ENCODE measurements around the gene RHBDL2. TPM values are rescaled to one million over a fixed set of nuclear protein-coding genes. Genes with fewer than 3 reads are reported as not detected.

RHBDL2 gene
- total RNA-seq, 1 donor from 2014 or later, result not detected

DNA sequence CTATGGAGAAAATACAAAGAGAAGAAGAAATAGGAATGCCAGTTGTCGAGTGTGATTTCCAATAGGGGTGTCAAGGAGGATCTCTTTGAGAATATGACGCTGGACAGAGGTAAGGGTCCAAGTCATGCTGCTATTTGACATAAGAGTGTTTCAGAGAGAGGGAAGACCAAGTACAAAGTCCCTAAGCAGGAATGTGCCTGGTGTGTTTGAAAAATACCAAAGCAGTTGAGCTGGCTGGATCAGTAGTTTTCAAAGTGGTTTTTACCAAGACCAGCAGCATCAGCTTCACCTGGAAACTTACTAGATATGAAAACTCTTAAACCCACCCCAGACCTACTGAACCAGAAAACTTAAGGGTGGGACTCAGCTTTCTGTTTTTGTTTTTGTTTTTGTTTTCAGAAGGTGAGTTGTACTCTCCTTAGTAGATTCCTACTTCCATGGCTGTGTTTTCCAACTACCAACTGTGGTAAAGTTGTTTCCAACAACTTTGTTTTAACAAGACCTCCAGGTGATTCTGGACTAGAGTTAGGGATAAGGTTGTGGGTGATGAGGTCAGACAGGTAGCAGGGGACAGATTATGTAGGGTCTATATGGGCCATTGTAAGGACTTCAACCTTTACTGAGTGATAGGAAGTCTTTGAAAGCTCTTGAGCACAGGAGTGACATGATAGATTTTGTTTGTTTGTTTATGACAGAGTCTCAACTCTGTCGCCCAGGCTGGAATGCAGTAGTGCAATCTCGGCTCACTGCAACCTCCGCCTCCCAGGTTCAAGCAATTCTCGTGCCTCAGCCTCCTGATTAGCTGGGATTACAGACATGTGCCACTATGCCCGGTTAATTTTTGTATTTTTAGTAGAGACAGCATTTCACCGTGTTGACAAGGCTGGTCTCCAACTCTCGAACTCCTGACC is 53.0 kb downstream of the RHBDL2 start:
- peaks cover 2% of the 10 kb centered on the region for H3K4me1 Mint-ChIP-seq
- no peaks in the 10 kb centered on the region for H3K9me3 Mint-ChIP-seq
- no peak overlapping the region for H3K4me3 Mint-ChIP-seq
- peaks cover 2% of the 10 kb centered on the region for H3K27me3 Mint-ChIP-seq (ENCODE audit: low read depth)
- no peaks in the 10 kb centered on the region for H3K36me3 Mint-ChIP-seq
- DNase-seq (ENCODE audit: low spot score in 2 of 2, unreplicated experiment in 2 of 2), result no peak
- H3K27ac Mint-ChIP-seq, result no peak overlapping the region
- TF ChIP-seq CTCF (IDR thresholded peaks at IDR 0.05; ENCODE audit: unreplicated experiment), result no peak

GRCh38 chr1:38885092-38885491 is 56.5 kb downstream of the RHBDL2 start:
- H3K4me3 Mint-ChIP-seq, result no peak overlapping the region
- H3K27ac Mint-ChIP-seq, result no peak overlapping the region
- peaks cover 2% of the 10 kb centered on the region for H3K27me3 Mint-ChIP-seq (ENCODE audit: low read depth)
- H3K36me3 Mint-ChIP-seq, result no peaks in the 10 kb centered on the region
- no peak for TF ChIP-seq CTCF (IDR thresholded peaks at IDR 0.05; ENCODE audit: unreplicated experiment)
- no peaks in the 10 kb centered on the region for H3K9me3 Mint-ChIP-seq
- H3K4me1 Mint-ChIP-seq, result no peaks in the 10 kb centered on the region
- DNase-seq (ENCODE audit: low spot score in 2 of 2, unreplicated experiment in 2 of 2), result no peak

GRCh38 chr1:38881487-38881886 is 60.1 kb downstream of the RHBDL2 start, which contains the start of gene GJA9:
Gene GJA9, minus strand, starts transcription at chr1:38881587. Its CDS starts 5,489 bp downstream, at chr1:38876098.
- H3K36me3 Mint-ChIP-seq, result no peaks in the 10 kb centered on the region
- no peaks in the 10 kb centered on the region for H3K9me3 Mint-ChIP-seq
- no peaks in the 10 kb centered on the region for H3K4me1 Mint-ChIP-seq
- DNase-seq (ENCODE audit: low spot score in 2 of 2, unreplicated experiment in 2 of 2), result no peak
- H3K27ac Mint-ChIP-seq, result no peak within 1 kb of the TSS
- no peak within 1 kb of the TSS for H3K4me3 Mint-ChIP-seq
- TF ChIP-seq CTCF (IDR thresholded peaks at IDR 0.05; ENCODE audit: unreplicated experiment), result no peak
- H3K27me3 Mint-ChIP-seq (ENCODE audit: low read depth), result peaks cover 2% of the 10 kb centered on the region

DNA sequence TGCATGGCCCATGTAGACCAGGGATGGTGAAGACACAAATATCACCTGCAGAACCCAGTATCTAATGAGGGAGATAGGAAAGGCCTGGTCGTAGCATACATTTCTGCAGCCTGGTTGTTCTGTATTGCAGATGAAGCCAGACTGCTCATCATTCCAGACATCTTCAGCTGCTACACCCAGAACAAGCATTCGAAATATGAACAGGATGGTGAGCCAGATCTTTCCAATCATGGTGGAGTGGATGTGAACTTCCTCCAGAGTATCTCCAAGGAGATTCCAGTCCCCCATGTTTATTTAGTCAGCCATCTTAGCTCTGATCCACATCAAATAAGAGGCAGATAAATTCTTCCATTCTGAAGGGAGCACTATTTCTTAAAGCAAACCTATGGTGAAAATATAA is 65.8 kb downstream of the RHBDL2 start:
- H3K4me1 Mint-ChIP-seq, result peaks cover 11% of the 10 kb centered on the region
- H3K9me3 Mint-ChIP-seq, result no peaks in the 10 kb centered on the region
- H3K27me3 Mint-ChIP-seq (ENCODE audit: low read depth), result no peaks in the 10 kb centered on the region
- no peak for DNase-seq (ENCODE audit: low spot score in 2 of 2, unreplicated experiment in 2 of 2)
- H3K27ac Mint-ChIP-seq, result no peak overlapping the region
- H3K4me3 Mint-ChIP-seq, result no peak overlapping the region
- no peaks in the 10 kb centered on the region for H3K36me3 Mint-ChIP-seq
- TF ChIP-seq CTCF (IDR thresholded peaks at IDR 0.05; ENCODE audit: unreplicated experiment), result no peak

- Mint-ChIP-seq H3K4me1 (peaks cover 11% of the 10 kb centered on the region), H3K27me3 (ENCODE audit: low read depth) (no peaks in the 10 kb centered on the region), H3K4me3 (peak within 1 kb of the TSS; percentile 95), H3K27ac (peak within 1 kb of the TSS; percentile 93), H3K9me3 (no peaks in the 10 kb centered on the region), H3K36me3 (peaks cover 2% of the 10 kb centered on the region)
- DNase-seq (ENCODE audit: low spot score in 2 of 2, unreplicated experiment in 2 of 2), result peak; percentile 89 to 99
- TF ChIP-seq CTCF (IDR thresholded peaks at IDR 0.05; ENCODE audit: unreplicated experiment), result peak; percentile 50
These were observed 68.3 kb downstream of the RHBDL2 start, which contains the start of gene MYCBP for GRCh38 chr1:38873027-38873969. Gene MYCBP, minus strand, starts transcription at chr1:38873348. Its CDS starts 43 bp downstream, at chr1:38873305.
